GM12892 (cell line): ENCODE measurements around the gene DCAF4L1.
A peak's percentile ranks its signal among the peaks of the same experiment; 100 is the strongest.

Source experiments
- DNase-seq: peaks from one replicate; pipeline ENCODE4 v3.0.0; 2011; ENCODE audit not compliant: insufficient read length
- FAIRE-seq: peaks from 2 replicates; lab custom pipeline; 2011; peaks lifted over from hg19 to GRCh38; lab: Jason Lieb, UNC
- POLR2A ChIP-seq: IDR thresholded peaks from 2 replicates; pipeline ENCODE4 v1.6.1; 2011; ENCODE audit warnings: low read depth, low read length, control low read depth
- POLR2AphosphoS5 ChIP-seq: IDR thresholded peaks from 2 replicates; pipeline ENCODE4 v1.6.1; 2011; ENCODE audit warnings: low read depth, low read length, control low read depth
- TAF1 ChIP-seq: IDR thresholded peaks from 2 replicates; pipeline ENCODE4 v1.6.1; 2011; ENCODE audit warnings: low read depth, mild to moderate bottlenecking, control low read depth, low read length, borderline replicate concordance

DCAF4L1 gene

DNA sequence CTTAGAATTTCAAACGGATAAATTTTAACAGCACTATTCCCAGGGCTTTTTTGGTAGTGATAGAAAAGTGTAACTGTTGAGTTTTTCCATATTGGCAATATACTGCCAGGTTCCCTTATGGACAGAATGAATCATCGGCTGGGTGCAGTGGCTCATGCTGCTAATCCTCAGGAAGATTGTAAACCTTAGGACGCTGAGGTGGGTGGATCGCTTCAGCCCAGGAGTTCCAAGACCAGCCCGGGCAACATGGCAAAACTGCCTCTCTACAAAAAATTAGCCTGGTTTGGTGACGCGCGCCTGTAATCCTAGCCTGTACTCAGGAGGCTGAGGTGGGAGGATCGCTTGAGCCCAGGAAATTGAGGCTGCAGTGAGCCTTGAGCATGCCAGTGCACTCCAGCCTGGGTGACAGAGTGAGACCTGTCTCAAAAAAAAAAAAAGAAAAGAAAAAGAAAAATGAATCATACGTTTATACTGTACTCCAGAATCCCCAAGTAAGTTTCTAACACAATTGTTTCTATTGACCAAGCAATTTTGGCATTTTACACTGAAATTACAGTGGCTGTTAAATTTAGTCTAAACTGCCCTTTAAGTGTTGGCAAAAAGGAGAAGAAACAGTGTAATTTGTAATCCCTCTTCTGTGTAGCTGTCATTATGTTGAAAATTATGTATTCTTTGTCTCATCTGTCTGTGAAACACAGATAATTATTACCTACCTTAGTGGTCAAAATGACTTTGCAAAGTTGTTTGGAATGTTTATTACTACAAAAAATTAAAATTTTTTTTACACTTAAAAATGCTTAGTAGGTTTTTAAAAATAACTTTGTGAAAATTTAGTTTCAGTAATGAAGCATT is 10.6 kb downstream of the DCAF4L1 start:
- DNase-seq (no peak), FAIRE-seq (no peak)
- TF ChIP-seq POLR2A, result no peak
- TF ChIP-seq POLR2AphosphoS5, result no peak
- TF ChIP-seq TAF1, result no peak

DNA sequence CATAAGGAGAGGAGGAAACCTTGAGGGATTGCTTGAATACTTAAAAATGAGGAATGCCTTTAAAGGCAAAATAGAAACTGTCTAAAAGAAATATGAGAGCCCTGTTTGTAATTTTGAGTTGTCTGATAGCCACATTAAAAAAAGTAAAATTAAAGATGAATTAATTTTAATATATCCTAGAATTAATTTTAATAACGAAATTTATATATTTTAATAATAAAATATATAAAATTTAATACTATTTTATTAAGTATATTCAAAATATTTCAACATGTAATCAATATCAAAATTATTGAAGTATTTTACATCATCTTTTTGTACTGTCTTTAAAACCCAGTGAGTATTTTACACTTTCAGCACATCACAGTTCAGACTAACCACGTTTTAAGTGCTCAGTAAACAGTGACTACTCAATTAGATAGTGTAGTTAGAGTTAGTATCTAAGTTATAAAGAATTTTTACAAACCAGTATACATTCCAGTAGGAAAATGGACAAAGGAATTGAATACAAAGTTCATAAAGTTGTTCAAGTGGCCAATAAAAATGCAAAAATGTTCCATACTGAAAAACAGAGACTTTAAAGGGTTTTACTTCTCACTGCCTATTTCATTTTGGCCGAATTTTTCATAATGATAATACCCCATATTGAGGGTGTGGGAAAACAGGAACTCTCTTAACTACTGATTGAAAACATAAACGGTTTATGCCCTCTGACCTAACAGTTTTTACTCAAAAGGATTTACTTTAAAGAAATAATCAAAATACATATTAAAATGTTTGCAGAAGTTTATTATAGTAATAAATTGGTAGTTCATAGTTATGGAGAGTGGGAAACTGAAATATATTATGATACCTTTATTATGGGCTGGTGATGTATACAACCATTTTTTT is 11.7 kb downstream of the DCAF4L1 start:
- FAIRE-seq, result no peak
- TF ChIP-seq TAF1 (no peak), POLR2A (no peak), POLR2AphosphoS5 (no peak)
- DNase-seq, result no peak

DNA sequence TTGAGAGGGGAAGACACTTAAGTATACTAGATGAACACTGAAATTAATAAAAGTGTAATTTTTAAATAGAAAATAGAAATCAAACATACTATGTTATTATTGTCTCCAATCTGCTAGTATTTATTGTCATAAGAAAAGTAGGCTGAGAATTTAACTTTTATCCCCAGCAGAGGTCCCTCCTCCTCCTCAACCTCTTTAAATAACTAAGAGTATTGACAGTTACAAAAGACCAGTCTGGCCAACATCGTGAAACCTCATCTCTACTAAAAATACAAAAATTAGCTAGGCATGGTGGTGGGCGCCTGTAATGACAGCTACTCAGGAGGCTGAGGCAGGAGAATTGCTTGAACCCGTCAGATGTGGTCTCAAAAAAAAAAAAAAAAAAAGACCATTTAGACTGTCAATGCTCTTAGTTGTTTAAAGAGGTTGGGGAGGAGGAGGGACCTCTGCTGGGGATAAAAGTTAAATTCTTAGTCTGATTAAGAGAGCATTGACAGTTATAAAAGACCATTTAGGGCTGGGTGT is 13.0 kb downstream of the DCAF4L1 start:
- no peak for FAIRE-seq
- TF ChIP-seq POLR2A, result no peak
- no peak for TF ChIP-seq TAF1
- no peak for TF ChIP-seq POLR2AphosphoS5

DNA sequence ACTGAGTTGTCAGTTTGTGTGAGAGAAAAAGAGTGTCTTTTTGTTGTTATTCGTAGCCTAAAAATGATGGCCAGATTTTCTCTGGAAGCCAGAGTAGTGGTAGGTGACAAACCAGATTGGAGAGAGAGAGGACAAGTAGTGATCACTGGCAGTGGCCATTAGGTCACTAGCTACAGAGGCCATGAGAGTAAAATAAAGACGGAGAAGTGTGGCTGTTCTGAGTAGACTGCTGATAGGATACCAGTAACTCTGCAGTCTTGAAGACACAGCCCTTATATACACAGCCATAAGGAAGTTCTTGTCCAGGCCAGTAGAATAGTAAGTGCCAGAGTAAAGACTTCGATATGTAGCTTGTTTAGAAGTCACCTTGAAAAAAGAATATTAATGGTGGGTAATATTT is 16.5 kb downstream of the DCAF4L1 start:
- FAIRE-seq (no peak), DNase-seq (no peak)
- TF ChIP-seq POLR2AphosphoS5 (no peak), POLR2A (no peak), TAF1 (no peak)

More for the DNA sequence above, 13.0 kb downstream of the DCAF4L1 start:
- DNase-seq, result no peak

DNA sequence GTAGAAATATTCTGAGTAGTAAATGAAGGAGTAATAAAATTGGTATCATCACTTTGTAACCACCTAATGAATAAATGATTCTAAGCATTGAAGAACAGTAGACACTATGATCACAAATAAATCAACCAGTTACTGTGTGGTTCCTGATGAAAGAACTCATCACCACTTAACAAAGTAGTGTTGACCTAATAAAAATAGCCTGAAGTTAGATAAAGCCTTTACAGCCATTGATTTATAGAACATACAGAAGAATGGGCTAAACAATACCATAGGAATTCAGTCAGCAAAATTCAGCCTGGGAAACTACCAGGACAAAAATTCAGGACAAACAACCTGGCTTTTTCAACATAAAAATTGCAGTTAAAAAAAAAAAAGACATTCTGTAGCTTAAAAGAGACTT is 17.8 kb downstream of the DCAF4L1 start:
- no peak for FAIRE-seq
- DNase-seq, result no peak
- no peak for TF ChIP-seq POLR2A

DNA sequence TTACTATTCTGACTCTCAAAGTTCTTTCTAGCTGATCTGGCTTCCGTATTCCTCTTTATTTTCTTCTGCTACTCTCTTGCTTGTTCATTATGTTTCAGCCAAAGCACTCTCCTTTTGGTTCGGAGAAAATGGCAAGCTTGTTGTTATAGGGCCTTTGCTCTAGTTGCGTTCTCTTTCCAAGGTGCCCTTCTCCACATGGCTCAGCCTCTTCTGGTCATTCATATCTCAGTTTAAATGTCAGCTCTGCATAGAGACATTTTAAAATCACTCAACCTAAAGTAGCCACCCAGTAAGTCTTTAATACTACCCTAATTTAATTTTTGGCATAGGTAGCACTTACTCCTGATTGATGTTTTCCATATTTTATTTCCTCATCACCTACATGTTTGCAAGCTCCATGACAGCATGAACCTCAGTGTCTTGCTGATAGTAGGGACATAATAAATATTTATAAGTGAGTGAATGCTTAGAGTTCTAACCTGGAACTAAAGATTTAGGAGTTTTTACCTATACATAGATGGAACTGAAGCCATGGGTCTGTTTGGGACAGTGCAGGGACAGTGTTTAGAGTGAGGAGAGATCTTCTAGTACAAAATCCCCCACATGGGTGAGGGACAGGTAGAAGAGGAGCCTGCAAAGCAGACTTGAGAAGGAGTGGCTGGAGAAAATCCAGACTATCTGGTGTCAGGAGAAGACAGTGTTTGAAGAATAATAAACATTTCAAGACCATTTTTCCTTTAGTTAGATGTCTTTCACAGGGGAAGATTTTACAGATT is 26.6 kb downstream of the DCAF4L1 start:
- TF ChIP-seq POLR2AphosphoS5, result no peak
- TF ChIP-seq TAF1, result no peak
- TF ChIP-seq POLR2A, result no peak
- FAIRE-seq (no peak), DNase-seq (no peak)

DNA sequence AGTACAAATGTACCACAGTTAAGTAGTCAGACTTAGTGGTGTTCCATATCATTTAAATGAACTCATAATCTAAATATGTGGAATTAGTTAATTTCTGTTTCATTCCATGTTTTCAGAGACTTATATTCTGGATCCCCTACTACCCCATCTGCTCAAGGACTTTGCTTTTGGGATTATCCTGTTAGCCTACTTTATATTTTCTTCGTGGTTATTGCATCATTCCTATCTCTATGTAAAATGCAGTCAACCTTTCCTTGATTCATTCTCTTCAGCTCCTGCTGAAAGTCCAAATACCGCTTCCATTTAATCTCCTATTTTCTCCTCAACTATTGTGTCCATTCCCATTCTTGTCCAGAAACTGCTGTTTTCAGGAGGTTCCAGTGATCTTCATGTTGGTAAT is 33.9 kb downstream of the DCAF4L1 start:
- DNase-seq (no peak), FAIRE-seq (peak; percentile 24)
- no peak for TF ChIP-seq POLR2AphosphoS5
- TF ChIP-seq POLR2A, result no peak
- no peak for TF ChIP-seq TAF1

DNA sequence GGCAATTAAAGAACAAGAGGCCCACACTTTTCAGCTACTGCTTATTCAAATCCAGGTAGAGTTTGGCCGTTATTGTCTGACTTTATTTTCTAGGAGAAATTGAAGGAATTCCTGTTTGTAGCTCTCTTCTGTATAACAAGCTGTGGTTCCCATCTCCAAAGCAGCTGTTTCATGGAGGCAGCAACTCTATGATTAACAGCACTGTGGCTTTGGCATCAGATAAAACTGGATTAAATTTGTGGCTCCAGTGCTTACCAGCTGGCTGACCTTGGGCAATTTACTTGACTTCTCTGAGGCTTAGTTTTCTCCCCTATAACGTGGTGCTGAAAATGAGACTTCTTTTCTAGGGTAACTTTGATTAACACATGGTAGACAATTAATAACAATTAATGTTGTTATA is 36.9 kb downstream of the DCAF4L1 start:
- no peak for FAIRE-seq
- no peak for DNase-seq
- TF ChIP-seq POLR2AphosphoS5 (no peak), POLR2A (no peak), TAF1 (no peak)
